SK-N-SH (cell line): ENCODE results near the gene PPY.

Experiments used
- FOSL2 ChIP-seq: IDR thresholded peaks from 2 replicates; pipeline ENCODE4 v1.4.0; 2012; ENCODE audit warnings: low read depth, mild to moderate bottlenecking, moderate library complexity, borderline replicate concordance
- GABPA ChIP-seq: IDR thresholded peaks from 2 replicates; pipeline ENCODE4 v1.4.0; 2012; ENCODE audit warnings: low read depth, mild to moderate bottlenecking
- JUND ChIP-seq: IDR thresholded peaks from 2 replicates; pipeline ENCODE4 v1.4.0; 2012
- MXI1 ChIP-seq: IDR thresholded peaks from 2 replicates; pipeline ENCODE4 v1.6.1; 2012; ENCODE audit warnings: mild to moderate bottlenecking, low read depth, low read length, improper control_type of control experiment
- POLR2AphosphoS5 ChIP-seq: IDR thresholded peaks from 2 replicates; pipeline ENCODE4 v1.6.1; 2012; ENCODE audit warnings: low read depth, low read length
- RCOR1 ChIP-seq: fragments of 150-350 bp; IDR thresholded peaks from 2 replicates; pipeline ENCODE4 v1.6.1; 2017; ENCODE audit warnings: antibody characterized with exemption, low read length
- TF ChIP-seq, protein P1 (sequence below): fragments of 200-600 bp; sonication (generic); IDR thresholded peaks from 2 replicates; pipeline ENCODE4 v1.6.1; 2017; ENCODE audit warnings: antibody characterized with exemption, mild to moderate bottlenecking, moderate library complexity
- TF ChIP-seq, protein P2 (sequence below): fragments of 150-350 bp; IDR thresholded peaks from 2 replicates; pipeline ENCODE4 v1.6.1; 2017; ENCODE audit warnings: antibody characterized with exemption, low read length, low read depth, borderline replicate concordance
- TF ChIP-seq, protein P3 (sequence below): IDR thresholded peaks from 2 replicates; pipeline ENCODE4 v1.4.0; 2012; ENCODE audit warnings: low read depth, borderline replicate concordance

DNA sequence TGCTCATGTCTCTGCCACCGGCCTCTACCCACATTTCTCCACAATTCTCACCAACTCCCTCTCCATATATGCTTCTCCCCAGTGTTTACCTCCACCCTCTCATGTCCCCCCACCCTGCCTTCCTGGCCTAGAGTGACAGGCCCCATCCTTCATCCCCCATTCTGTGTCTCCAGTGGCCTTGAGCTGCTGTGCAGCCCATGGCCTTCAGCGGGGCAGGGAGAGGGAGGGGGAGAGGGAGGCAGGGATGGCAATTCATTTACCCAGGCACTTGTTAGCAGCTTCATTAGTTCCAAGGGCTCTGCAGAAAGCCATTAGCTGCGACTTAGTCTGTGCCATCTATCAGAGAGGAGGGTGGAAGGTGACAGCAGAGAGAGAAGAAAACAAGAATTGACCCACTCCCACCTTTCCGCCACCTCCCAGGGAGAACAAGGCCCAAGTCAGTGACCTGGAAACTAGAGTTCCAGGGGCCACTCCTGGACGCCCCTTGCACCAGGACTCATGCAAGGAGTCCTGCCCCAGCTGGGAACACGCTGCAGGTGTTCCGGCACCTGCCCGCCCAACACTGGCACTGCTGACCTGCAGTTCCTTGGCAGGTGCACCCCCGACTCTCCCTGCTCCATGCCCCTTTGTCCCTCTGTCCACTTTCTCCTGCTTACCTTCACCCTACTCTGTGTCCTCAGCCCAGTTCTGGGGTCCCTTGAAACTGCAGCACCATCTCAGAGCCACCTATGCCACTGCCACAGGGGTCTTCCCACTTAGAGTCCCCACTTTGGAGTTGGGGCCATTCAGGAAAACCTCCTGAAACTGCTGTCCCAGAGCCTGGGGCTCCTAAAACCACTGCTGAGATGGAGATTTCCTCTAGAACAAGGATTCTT is 34.9 kb upstream of the PPY start:
- TF ChIP-seq MXI1 (no peak), RCOR1 (no peak), GABPA (no peak), FOSL2 (no peak), POLR2AphosphoS5 (no peak), JUND (no peak)
- TF ChIP-seq, protein P1, sequence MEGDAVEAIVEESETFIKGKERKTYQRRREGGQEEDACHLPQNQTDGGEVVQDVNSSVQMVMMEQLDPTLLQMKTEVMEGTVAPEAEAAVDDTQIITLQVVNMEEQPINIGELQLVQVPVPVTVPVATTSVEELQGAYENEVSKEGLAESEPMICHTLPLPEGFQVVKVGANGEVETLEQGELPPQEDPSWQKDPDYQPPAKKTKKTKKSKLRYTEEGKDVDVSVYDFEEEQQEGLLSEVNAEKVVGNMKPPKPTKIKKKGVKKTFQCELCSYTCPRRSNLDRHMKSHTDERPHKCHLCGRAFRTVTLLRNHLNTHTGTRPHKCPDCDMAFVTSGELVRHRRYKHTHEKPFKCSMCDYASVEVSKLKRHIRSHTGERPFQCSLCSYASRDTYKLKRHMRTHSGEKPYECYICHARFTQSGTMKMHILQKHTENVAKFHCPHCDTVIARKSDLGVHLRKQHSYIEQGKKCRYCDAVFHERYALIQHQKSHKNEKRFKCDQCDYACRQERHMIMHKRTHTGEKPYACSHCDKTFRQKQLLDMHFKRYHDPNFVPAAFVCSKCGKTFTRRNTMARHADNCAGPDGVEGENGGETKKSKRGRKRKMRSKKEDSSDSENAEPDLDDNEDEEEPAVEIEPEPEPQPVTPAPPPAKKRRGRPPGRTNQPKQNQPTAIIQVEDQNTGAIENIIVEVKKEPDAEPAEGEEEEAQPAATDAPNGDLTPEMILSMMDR: no peak
- TF ChIP-seq, protein P2, sequence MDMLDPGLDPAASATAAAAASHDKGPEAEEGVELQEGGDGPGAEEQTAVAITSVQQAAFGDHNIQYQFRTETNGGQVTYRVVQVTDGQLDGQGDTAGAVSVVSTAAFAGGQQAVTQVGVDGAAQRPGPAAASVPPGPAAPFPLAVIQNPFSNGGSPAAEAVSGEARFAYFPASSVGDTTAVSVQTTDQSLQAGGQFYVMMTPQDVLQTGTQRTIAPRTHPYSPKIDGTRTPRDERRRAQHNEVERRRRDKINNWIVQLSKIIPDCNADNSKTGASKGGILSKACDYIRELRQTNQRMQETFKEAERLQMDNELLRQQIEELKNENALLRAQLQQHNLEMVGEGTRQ: no peak
- TF ChIP-seq, protein P3, sequence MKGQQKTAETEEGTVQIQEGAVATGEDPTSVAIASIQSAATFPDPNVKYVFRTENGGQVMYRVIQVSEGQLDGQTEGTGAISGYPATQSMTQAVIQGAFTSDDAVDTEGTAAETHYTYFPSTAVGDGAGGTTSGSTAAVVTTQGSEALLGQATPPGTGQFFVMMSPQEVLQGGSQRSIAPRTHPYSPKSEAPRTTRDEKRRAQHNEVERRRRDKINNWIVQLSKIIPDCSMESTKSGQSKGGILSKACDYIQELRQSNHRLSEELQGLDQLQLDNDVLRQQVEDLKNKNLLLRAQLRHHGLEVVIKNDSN: no peak
